Hematopoietic multipotent progenitor cell treated with erythropoietin and hydrocortisone succinate and interleukin-3 and kit ligand, for 8 days (in vitro differentiated cells): ENCODE data around the gene DHX35.
A peak's percentile ranks its signal among the peaks of the same experiment; 100 is the strongest.
"Not testable (repeated sequence)": the region's sequence is repeated elsewhere in the genome, so short reads cannot be mapped to it uniquely, and the experiment has no call there.

Source experiments
- DNase-seq: peaks from one replicate; pipeline ENCODE4 v3.0.0-alpha.2; 2015

DHX35 gene

DNA sequence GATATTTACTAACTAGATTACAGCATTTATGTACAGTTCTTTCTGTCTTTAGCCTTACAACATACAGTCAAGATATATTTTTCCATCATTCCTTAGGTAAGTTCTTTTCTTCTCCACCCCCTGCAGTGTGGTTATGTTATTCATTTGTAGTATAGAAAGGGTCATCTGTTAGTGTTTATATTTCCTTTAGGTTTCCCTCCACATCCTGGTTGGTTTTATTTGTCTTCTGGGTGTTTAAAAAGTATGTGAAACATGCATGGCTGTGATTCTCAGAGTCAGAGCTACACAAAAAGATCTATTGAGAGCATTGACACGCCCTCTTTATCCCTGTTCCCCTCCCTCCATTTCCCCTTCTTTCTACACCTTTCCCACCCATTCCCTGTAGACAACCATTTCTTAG lies 20.1 kb downstream of the DHX35 start:
- DNase-seq: no peak

DNA sequence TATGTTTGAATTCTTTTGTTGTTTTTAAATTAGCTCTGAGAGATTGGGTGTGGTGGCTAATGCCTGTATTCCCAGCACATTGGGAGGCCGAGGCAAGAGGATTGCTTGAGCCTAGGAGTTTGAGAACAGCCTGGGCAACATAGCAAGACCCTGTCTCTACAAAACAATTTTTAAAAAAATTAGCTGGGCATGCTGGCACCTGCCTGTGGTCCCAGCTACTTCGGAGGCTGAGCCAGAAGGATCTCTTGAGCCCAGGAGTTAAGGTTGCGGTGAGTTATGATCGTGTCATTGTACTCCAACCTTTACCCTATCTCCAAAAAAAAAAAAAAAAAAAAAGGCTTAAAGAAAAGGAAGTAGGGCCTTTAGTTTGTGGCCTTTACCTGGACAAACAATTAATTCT lies 22.9 kb downstream of the DHX35 start:
- DNase-seq: no peak

DNA sequence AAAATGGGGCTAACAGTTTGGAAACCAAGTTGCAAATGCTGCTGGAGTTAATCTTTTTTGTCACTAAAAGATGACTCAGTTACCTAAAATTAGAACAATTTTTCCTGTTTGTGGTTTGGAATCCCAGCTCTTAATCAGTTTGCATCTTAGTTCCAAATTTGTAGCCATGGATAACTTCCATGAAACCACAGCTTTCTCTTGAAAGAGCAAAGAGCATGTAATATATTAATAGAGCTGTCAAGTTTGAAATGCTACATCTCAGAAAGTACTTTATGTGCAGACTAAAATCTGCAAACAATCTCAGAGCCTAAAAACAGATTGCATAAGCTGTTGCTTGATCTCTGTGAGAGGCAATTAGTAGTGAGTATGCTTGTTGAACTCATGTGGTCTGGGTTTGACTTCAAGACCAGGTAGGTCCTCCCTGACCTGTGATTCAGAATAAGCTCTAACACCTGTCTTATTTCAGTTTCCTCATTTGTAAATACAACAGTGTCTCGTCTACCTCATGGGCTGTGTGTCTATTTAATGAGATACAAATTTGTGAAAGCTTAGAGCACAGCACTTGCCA lies 23.5 kb downstream of the DHX35 start:
- DNase-seq: no peak

DNA sequence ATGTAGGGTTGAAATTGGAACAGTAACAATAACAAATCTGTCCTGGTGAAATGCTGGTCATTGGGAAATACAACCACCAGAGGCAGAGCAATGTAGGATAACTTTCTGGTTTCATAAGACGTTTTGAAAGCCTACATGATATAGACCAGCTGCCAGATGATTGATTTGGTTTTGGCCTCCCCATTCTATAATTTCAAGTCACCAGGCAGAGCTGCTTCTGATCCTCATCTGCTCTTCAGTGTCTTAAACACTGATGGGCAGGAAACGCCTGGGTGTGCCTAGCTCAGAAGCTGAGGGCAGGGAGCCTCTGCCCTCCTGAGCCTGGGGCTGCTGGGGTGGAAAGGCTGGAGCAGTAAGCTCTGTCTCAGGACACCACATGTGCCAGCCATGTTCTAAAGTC lies 24.5 kb downstream of the DHX35 start:
- DNase-seq: no peak

DNA sequence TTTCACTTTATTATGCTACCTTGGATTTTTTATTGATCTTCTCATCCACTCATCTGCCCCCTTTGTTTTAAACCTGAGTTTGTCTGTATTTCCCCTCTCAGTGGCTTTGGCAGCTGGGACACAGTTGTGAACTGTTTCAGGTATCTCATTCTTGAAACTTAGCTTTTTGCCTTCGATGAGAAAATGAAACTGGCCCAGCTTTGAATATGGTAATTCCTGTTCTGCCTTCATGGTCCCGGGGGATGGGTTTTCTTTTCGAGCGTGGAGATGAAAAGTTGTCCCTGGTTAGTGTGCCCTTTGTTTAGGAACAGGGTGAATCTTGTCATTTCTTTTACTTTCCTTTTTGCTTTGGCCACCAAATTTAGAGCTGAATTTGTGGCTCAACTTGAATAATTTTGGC lies 25.6 kb downstream of the DHX35 start:
- DNase-seq: no peak

DNA sequence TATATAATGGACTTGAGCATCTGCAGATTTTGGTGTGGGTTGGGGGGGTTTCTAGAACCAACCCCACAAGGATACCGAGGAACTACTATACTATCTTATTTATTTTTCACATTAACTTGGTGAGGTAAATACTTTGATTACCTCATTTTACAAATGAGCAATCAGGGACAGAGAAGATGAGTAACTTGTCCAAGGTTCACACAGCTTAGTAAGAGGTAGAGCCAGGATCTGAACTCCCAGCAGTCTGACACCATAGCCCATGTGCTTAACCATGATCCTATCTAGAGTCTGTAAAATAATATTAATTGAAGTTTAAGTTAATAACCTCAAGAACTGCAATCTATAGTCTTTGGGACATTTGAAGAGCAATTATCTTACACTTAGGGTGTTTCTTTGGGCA lies 28.6 kb downstream of the DHX35 start:
- DNase-seq: no peak

DNA sequence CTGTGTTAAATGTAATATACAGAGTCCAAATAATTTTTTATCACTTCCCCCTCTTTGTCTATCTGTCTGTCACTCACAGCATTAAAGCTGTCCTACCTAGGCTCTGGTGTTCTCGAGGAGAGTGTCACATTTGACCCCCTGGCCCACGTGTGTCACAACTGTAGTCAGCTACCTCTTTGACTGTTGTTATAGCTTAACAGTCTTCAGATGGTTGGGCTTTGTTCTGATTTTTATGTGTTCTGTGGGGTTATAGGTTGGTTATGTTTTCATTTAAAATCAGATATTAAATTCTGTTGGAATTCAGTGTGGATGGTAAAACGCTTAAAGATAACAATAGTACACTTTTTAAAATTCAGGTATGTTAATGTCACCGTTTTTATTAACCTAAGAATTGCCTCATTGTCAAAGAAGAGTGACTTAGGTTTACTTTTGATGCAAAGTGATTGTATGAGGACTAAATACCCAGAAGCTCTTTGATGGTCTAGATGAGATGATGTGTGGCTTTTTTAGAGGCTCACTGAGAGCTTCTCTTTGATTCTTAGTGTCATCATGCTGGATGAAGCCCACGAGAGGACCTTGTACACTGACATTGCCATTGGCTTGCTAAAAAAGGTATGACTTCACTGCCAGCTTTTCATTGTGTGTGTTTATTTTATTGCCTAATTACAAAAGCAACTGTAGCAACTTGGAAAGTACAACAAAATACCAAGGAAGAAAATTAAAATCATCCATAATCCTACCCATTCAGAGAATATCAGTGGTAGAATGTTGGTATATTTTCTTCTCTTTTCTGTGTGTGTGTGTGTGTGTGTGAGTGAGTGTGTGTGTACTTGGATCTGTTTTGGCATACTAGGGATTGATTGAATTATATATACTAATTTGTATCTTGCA lies 29.9 kb downstream of the DHX35 start:
- no peak for DNase-seq

DNA sequence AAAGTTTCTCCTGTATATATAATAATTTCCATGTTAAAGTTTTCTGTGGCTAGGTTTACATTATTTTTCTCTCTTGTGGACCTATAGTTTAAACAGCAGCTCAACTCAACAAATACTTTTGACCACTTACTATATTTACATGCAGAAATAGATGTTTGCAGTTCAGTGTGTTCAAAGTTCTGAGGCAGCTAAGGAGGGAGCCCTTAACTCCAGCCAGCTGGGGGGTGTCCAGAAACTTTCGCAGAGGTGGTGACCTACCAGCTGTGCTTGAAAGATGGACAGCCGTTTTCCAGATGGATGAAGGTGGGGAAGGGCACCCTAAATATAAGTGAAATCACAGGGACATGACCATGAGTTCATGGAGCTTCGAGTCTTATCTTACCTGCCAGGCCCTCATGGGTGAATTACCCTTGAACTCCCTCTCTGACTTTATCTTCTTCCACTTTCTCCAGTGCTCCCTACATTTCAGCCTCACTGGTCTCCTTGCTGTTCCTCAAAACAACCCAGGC lies 33.4 kb downstream of the DHX35 start:
- peak; percentile 34 for DNase-seq

DNA sequence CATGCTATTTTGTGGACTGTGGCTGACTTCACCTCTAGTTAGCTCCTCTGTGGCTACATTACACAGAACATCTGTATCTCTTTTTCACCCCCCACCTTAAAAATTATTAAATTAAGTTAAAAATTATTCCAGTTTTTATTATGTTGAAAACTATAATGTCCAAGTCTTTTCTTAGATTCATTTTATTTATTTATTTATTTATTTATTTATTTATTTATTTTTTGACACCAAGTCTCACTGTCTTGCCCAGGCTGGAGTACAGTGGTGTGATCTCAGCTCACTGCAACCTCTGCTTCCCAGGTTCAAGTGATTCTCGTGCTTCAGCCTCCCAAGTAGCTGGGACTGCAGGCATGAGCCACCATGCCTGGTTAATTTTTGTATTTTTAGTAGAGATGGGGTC lies 34.7 kb downstream of the DHX35 start:
- not testable (repeated sequence) for DNase-seq

DNA sequence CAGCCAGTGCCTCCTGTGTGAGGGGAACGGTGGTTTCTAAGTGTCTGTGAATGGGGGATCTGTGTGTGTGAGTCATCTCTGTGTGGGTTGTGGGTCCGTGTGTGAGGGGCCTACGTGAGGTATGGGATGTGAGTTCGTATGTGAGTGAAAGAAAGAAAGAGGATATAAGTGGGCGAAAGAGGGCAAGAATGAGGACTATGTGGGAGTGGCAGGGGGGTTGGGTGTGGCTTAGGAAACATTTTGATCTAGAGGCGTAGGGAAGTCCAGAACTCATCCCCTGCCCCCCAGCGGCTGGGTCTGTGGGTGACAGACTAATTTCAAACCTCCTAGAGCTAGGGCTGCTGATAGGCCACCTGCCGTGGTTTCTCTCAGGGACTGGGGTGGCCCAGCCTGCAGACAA lies 35.5 kb downstream of the DHX35 start:
- peak; percentile 68 for DNase-seq

DNA sequence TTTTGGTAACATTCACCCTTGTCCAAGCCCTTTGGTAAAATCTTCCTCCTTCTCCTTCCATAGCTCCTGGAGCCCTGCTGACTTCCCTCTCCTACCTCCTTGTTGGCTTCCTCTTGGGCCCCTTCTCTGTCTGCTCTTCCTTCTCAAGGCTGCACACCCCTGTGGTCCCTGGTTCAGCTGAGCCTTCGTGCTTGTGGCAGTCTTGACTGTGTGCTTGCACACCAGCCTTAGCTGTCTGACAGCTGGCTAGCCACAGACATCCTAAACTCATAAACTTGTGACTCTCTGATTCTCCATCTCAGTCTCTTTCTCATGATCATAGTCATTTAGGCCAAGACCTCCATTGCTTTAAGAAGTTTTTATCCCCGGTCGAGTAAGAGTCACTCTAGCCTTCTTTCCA lies 37.1 kb downstream of the DHX35 start:
- DNase-seq: no peak

DNA sequence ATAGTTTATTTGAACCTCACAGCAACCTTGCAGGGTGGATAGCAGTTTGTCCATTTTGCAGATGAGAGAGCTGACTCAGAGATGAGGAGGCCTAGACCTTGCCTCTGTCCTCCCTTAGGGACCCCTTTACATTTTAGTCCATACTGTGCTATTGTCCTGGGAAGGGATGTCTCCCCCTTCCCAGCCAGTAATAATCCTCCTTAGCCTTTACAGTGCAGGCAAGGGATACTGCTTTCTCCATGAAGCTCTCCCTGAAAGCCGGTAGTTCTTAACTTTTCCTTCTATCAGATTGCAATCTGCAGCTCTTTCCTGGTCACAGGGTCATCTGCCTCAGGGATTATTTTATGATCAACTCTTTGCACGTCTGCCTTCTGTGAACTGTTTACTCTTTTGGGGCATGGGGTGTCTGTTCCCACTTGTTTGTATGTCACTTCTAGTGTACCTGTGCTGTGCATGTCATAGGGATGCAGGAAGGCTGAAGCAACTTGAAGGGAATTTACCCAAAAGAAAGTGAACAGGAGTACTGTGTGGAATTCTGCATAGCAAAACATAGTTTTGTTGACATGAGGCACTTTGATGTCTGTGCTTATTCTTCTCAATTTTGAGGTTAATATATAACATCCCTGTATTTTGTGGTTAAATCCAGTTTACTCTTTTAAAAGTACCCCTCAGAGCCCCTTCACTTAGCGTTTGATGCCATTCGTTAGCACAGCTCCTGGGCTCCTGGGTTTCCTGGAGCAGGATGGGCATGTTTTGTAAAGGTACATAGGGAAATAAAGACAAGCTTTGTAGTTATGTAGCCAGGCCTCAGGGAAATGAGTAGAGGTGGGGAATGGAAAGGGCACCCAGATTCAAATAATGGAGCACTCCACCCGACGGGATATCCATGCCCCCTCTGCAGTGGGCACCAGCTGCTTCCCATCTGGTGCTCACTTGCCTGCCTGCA lies 38.1 kb downstream of the DHX35 start:
- DNase-seq: no peak

DNA sequence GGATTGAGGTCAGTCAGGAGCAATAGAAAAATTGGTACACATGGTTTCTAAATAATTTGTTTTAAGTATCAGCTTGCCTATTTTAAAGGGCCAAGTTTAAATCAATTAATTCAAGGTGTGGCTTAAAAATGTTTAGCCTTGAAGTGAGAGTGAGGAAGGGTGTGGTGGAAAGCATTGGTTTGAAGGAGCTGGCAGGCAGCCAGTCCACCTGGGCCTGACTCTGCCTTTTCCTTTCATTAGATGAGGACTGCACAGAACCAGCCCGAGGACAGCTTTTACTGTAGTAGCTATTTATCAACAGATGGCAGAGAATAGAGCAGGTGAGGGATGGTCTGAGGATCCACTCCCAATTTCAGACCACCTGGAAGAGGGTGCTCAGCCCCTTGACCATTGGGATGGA lies 42.4 kb downstream of the DHX35 start:
- DNase-seq: no peak

DNA sequence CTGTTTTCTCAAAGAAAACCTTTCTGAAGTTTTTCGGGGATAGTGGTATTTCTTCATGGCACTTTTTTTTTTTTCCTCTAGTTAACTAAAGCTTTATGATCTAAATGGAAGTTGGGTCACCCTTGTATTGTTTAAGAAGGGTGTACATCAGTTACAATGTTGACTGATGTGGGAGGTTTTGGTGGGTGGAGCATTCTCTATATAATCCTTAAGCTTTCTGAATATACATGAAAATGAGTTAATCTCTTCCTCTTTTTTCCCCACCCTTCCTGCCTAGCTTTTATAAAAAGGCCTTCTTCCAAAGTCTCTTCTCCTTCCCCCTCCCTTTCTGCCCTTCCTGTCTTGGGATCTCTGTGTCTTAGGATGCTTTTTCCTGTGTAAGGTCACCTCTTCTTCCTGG lies 47.2 kb downstream of the DHX35 start:
- no peak for DNase-seq

DNA sequence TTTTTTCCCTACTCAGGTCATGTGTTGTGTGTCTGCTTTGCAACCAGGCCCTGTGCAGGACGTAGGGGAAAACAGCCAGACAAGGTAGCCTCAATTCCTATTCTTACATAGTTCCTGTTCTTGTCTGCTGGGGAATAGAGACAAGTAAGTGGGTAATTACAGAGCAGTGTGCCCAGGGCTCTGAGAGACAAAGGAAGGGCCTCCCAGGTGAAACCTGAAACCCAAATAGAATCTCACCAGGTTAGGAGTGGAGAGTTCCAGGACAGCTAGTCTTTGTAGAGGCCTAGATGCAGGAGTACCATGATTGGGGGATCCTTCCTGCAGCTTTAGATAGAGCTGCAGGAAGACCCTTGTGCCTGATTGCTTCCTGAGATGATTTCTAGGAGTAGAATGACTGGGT lies 48.4 kb downstream of the DHX35 start:
- DNase-seq: no peak

DNA sequence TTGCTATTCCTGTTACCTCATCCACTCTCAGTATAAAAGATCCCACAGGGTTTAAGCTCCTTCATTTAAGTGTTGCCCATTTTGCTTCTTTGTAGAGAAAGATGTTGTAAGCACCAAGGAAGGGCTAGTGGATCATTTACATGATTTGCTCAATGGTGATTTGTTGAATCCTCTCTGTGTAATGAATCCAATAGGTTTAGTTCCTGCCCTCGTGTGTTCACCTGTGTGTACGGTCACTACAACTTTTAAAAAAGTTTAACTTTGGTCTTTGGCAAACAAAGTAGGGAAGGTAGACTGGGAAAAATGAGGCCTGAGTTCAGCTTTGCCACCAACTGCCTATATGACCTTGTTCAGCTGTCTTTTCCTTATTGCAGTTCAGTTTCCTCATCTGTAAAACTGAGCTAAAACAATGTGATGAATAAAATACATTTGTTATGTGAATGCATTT lies 51.5 kb downstream of the DHX35 start:
- no peak for DNase-seq

DNA sequence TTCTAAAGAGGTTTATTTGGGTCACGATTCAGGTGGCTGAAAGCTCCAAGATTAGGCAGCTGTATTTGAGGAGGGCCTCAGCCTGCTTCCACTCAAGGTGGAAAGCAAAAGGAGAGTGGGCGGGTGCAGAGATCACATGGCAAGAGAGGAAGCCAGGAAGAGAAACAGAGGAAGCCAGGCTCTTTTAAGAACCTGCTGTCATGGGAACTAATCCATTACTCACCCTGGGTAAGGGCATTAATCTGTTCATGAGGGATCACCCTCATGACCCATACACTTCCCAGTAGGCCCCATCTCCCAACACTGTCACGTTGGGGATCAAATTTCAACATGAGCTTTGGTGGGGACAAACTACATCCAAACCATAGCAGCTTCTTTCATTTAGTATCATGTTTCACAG lies 53.9 kb downstream of the DHX35 start:
- DNase-seq: no peak

DNA sequence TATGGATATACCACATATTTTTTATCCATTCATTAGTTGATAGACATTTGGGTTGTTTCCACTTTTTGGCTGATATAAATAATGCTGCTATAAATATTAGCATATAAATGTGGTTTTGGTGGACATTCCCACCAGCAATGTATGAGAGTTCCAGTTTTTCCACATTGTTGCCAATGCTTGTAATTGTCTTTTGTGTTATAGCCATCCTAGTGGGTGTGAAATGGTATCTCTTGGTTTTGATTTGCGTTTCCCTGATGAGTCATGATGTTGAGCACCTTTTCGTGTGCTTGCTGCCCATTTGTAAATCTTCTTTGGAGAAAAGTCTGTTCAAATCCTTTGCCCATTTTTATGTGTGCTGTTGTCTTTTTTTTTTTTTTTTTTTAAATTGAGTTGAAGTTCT lies 54.4 kb downstream of the DHX35 start:
- no peak for DNase-seq

DNA sequence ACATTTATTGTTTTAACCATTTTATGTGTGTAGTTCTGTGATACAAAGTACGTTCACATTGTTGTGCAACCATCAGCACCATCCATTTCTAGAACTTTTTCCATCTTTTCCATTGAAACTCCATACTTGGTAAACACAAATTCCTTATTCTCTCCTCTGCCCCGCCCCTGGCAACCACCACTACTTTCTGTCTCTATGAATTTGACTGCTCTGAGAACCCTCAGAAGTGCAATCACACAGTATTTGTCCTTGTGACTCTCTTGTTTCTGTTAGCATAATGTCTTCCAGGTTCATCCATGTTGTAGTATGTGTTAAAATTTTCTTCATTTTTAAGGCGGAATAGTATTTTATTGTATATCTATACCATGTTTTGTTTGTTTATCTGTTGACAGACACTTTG lies 56.9 kb downstream of the DHX35 start:
- DNase-seq: no peak

DNA sequence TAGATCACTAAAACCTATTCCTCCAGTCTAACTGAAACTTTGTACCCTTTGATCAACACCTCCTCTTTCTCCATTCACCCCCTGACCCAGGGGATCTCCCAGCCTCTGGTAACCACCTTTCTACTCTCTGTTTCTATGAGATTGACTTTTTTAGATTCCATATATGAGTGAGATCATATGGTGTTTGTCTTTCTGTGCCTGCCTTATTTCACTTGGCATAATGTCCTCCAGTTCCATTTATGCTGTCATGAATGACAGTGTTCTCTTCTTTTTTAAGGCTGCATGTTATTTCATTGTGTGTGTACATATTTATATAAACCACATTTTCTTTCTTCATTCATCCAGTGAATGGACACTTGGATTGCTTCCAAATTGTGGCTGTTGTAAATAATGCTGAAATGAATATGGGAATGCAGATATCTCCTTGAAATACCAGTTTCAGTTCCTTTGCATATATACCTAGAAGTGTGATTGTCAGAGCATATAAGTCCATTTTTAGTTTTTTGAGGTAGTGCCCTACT lies 57.7 kb downstream of the DHX35 start:
- DNase-seq: no peak

DNA sequence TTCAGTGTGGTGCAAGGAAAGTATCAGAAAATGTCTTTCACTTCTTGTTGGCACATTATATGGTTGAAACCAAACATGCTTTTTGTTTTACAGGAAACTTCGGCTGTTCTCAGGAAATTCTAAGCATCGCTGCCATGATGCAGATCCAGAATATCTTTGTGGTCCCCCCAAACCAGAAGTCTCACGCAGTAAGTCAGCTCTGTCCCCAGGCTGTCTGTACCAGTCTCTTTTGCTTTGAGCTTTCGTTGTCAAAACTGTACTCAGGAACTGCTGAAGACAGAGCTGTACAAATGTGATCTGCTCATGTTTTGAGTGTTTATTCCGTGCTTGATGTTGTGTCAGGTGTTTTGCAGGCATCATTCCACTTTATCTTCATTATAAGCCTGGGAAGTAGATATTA lies 59.6 kb downstream of the DHX35 start:
- DNase-seq: no peak

DNA sequence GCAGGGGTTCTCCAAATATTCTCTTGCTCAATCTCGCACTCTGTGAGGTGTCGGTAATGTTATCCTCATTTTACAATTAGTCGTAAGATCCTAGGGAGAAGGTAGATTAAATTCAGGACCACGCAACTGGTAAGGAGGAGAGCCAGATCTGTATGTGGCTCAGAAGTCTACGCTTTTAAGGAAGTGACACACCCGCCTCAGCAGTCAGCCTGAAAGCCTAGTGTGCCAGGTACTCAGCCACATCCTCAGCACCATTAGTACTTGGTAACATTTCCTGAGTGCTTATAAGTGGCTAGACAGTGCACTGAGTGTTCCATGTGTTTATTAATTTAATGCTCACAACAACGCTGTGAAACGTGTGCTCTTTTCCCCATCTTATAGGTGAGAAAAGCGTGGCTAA lies 63.7 kb downstream of the DHX35 start:
- no peak for DNase-seq

DNA sequence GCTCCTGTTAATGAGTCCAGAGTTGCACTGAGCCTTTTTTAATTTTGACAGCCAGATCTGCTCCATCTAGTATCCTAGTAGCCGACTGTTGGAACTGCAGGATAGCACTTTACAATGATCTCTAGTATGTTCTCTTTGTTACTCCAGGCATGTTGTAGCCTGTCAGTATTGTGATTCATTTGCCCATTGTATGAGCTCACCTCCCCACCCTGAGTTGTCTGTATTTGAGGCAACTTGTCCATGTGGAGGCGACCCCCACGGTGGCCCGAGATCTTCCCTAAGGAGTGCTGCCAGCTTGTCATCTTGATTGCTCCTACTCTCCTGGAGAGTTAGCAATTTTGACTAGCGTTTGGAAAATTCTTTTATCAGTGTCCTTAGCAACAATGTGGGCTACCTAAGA lies 67.2 kb downstream of the DHX35 start:
- no peak for DNase-seq
